Measurements from ENCODE around the gene FAM181A.

The FAM181A gene

DNA sequence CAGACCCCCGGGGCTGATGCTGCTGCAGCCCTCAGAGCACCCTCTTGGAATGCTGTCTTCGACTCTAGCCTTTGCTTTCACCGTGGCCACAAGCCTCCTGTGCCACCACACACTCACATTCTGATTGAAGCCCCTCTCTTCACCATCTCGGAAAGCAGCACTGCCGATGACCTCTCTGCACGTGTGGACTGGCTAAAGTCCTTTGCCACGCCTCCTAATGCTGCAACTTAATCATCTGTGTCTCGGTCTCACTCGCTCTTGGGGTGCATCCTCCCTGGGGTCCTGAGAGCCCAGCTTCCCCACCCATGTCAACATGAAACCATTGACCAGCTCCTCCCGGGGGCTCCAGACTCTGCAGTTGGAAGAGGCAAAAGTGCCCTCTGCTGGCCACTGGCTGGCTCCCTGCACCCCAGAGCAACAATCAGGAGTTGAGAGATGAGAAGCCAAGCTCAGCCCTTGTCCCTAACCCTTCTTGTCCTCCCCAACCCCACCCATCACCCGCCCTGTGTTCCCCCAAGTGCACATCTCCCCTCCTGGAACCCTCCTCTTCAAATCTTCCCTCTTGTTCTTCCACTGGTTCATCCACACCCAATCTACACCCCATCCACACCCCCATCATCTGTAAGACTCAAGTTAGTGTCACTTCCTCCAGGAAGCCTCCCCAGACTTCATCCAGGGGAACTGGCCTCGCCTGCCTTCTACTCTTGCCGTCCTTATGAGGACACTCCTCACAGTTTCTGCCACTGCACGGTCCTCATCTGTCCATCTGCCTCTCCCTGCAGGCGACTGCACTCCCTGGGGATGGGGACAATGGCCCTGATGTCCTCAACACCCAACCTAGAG, 23.6 kb upstream of the FAM181A start:
- no peak for DNase-seq (ENCODE audit: extremely low read depth in 1 of 2, low read depth in 1 of 2)

DNA sequence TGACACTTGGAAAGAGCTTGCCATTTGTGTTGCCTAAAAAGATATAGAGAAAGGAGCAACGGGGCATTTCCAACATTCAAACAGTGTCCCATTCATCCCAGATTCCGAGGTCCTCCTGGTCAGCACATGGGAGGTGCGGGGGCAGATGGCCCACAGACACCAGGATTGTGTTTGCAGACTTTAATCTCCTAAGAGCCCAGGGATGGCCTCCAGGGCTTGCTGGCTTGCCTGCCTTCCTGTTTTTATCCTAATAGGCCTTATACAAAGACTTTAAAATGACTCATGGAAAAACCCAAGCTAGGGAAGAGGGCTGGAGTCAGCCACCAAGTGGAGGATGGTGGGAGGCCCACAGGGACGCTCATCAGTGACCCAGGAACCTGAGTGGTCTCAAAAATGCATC, 21.5 kb upstream of the FAM181A start:
- no peak for DNase-seq (ENCODE audit: extremely low read depth in 1 of 2, low read depth in 1 of 2)

- peak in 1 of 2 donors; percentile 29 for DNase-seq (ENCODE audit: extremely low read depth in 1 of 2, low read depth in 1 of 2)
Observed at GRCh38 chr14:93906341-93907329, 20.5 kb upstream of the FAM181A start.

- DNase-seq (ENCODE audit: extremely low read depth in 1 of 2, low read depth in 1 of 2) = no peak
Observed at GRCh38 chr14:93909429-93910128, 17.6 kb upstream of the FAM181A start.

DNA sequence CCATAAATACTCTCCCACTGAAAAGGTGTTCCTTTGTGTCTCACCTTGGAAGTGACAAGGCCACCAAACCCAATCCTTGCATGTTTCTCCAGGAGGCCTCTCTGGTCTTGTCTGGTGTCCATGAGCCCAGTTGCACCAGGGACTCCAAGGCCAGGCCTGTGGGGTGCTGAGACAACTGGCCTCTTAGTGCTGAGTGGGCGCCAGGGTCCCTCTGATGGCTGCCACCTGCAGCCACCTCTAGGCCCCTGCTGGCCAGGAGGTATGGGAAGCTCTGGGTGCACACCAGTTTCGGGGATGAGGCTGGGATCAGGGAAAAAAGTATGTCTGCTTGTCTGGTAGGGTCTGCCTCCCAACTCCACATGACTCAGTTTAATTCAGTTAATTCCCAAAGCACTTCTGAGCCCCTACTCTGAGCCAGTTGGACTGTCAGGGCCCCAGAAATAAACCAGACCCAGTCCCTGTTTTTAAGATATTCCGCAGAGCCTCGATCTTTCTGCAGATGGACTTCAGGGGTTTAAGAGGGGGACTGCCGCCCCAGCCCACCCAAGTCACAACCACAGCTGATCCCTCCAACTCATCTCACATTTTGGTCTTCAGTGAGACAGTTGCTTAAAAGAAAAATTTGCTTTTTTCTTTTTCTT, 15.0 kb upstream of the FAM181A start:
- no peak for DNase-seq (ENCODE audit: extremely low read depth in 1 of 2, low read depth in 1 of 2)

DNA sequence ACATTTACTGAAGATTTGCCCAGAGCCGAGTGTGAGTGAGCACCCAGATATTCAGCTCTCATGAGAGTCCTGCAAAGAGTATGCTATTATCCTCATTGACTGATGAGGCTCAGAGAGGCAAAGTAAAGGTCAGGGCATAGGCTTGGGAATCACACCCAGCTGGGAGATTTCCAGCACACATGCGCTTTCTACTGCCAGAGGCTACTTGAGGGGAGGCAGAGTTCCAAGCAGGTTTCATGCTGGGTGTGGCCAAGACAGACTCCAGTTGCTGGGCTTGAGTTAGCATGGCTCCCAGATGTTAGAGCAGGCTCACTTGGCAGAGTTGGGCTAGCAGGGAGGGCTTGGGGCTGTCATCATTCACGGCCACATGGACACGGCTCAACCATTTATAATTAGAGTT, 14.4 kb upstream of the FAM181A start:
- no peak for DNase-seq (ENCODE audit: extremely low read depth in 1 of 2, low read depth in 1 of 2)

GRCh38 chr14:93914278-93914677, 12.9 kb upstream of the FAM181A start:
- no peak for DNase-seq (ENCODE audit: extremely low read depth in 1 of 2, low read depth in 1 of 2)

GRCh38 chr14:93915070-93915705, 12.0 kb upstream of the FAM181A start:
- DNase-seq (ENCODE audit: extremely low read depth in 1 of 2, low read depth in 1 of 2) = no peak

DNA sequence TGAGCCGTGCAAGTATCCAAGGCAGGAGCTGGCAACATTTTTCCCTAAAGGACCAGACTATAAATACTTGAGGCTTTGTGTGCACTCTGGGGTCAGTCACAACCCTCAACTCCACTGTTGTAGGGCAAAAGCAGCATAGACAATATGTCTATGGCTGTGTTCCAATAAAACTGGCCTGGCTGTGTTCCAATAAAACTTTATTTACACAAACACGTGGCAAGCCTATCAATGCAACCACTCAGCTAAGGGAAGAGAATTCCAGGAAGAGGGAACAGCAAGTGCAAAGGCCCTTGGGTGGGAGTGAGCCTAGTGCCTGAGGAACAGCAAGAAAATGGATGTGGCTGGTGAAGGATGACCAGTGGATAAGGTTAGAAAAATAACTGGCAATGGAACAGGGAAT, 11.3 kb upstream of the FAM181A start:
- no peak for DNase-seq (ENCODE audit: extremely low read depth in 1 of 2, low read depth in 1 of 2)

GRCh38 chr14:93916498-93916897, 10.6 kb upstream of the FAM181A start:
- DNase-seq (ENCODE audit: extremely low read depth in 1 of 2, low read depth in 1 of 2) = no peak

GRCh38 chr14:93917141-93917540, 10.0 kb upstream of the FAM181A start:
- no peak for DNase-seq (ENCODE audit: extremely low read depth in 1 of 2, low read depth in 1 of 2)

DNA sequence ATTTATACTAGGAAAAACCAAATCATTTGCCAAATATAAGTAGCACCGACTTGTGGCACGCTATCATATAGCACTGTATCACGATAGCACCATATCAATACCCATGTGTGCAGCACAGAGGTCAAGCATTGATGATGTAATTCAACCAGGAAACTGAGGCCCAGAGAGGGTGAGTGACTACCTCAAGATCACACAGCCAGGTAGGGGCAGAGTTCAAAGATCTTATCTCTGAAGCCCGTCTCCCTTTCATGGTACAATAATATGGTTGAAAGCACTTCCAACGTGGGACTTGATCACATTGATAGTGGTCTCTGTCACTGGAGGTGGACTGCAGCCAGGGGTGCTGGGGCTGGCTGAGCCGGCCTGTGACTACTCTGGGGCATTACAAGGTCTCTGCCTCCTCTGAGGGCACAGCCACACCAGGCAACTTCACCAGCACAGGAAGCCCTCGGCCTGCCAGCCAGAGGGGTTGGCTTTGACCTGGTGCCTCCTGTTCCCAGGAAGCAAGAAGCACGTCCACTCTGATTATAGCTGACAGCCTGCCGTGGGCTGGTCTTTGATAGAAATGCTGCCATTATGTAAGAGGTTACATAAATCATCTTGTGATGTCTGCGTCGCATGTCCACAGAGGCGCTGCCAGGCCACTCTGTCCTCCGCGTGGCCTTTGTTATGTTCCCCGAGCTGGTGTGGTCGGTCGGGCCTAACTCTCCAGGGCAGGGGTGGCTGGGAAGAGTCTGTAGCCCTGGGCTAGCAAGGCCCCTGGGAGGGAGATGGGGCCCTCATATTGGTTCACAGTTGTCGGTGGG, 5.9 kb upstream of the FAM181A start:
- no peak for DNase-seq (ENCODE audit: extremely low read depth in 1 of 2, low read depth in 1 of 2)

DNA sequence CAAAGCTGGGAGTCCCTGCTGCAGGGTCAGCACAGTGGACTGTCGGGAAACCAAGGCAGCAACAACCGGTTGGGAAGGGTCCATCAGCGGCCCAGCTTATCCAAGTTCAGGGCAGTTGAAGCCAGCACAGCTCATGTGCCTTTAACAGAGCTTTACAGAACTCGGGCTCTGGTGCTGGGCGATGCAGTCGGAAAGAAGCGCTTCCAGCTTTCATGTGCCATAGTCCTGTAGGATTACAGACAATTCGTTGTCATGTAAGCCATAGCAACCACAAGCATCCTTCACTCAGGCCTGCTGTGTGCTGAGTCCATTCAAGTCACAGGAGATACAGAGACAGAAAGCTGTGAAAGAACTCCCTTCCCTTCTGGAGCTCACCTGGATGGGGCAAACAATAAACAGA, 3.5 kb upstream of the FAM181A start:
- no peak for DNase-seq (ENCODE audit: extremely low read depth in 1 of 2, low read depth in 1 of 2)

- DNase-seq (ENCODE audit: extremely low read depth in 1 of 2, low read depth in 1 of 2) = no peak
Observed at GRCh38 chr14:93924592-93925355, 2.4 kb upstream of the FAM181A start.

DNA sequence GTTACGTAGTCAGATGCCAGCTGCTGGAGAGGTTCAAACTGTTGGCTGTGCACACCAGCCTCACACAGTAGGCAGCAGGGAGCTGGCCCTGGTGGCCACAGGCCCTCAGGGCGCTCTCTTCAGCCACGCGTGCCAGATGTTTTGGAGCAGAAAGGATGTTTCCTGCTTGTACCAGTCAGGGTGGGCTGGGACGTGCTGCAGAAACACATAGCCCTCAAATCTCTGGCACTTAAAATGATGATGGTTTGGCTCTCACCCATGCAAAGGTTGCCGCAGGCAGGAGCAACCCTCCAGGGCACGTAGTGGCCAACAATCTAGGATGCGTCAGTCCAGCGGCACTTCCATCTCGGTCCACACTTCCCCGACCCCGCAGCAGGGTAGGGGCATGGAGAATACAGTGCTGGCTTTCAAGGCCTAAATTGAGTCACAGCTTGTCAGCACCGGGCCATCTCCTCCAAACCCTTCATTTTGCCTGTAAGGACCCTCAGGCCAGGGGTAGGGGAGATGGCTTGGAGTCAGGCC, 1.7 kb upstream of the FAM181A start:
- DNase-seq (ENCODE audit: extremely low read depth in 1 of 2, low read depth in 1 of 2) = no peak

- no peak for DNase-seq (ENCODE audit: extremely low read depth in 1 of 2, low read depth in 1 of 2)
Observed at GRCh38 chr14:93926245-93926872, 785 bp upstream of the FAM181A start.

- no peak for DNase-seq (ENCODE audit: extremely low read depth in 1 of 2, low read depth in 1 of 2)
Observed at GRCh38 chr14:93927800-93928145, 629 bp downstream of the FAM181A start.

Measured in activated CD8-positive, alpha-beta memory T cell treated with anti-CD3 and anti-CD28 coated beads for 1 hour (primary cell).